OCI-LY1 (cell line): ENCODE measurements around the gene UXT.

Experiments
- CTCF ChIP-seq: fragments of 200-600 bp; sonication (generic), shearing (Covaris generic); IDR thresholded peaks from 2 replicates; pipeline ENCODE4 v1.5.1; 2017; ENCODE audit warnings: mild to moderate bottlenecking, antibody characterized with exemption, low read length, moderate library complexity, mixed read lengths
- EZH2 ChIP-seq: fragments of 200-600 bp; sonication (generic), shearing (Covaris generic); IDR thresholded peaks from 2 replicates; pipeline ENCODE4 v1.8.0; 2017; ENCODE audit warnings: borderline replicate concordance, mixed run types, mild to moderate bottlenecking, antibody characterized with exemption, low read length, moderate library complexity, mixed read lengths

- peak; percentile 49; the same call in 1 of the 2 replicates for TF ChIP-seq CTCF
- TF ChIP-seq EZH2 = no peak
These were observed 39.3 kb downstream of the UXT start, which contains the start of gene SYN1 for GRCh38 chrX:47619486-47620302.
